Neural progenitor cell (in vitro differentiated cells): ENCODE data around the gene DNAJC30.

Experiments
- EZH2 ChIP-seq: fragments of 200-600 bp; sonication (generic); IDR thresholded peaks from 2 replicates; pipeline ENCODE4 v1.6.1; 2017; ENCODE audit warnings: antibody characterized with exemption, mild to moderate bottlenecking, moderate library complexity
- EZH2phosphoT487 ChIP-seq: fragments of 200-600 bp; sonication (generic); IDR thresholded peaks from 2 replicates; pipeline ENCODE4 v1.6.1; 2017; ENCODE audit warnings: antibody characterized with exemption
- TF ChIP-seq, protein P1 (sequence below): fragments of 200-600 bp; sonication (generic); IDR thresholded peaks from 2 replicates; pipeline ENCODE4 v1.5.1; 2017; ENCODE audit warnings: antibody characterized with exemption, mild to moderate bottlenecking

DNA sequence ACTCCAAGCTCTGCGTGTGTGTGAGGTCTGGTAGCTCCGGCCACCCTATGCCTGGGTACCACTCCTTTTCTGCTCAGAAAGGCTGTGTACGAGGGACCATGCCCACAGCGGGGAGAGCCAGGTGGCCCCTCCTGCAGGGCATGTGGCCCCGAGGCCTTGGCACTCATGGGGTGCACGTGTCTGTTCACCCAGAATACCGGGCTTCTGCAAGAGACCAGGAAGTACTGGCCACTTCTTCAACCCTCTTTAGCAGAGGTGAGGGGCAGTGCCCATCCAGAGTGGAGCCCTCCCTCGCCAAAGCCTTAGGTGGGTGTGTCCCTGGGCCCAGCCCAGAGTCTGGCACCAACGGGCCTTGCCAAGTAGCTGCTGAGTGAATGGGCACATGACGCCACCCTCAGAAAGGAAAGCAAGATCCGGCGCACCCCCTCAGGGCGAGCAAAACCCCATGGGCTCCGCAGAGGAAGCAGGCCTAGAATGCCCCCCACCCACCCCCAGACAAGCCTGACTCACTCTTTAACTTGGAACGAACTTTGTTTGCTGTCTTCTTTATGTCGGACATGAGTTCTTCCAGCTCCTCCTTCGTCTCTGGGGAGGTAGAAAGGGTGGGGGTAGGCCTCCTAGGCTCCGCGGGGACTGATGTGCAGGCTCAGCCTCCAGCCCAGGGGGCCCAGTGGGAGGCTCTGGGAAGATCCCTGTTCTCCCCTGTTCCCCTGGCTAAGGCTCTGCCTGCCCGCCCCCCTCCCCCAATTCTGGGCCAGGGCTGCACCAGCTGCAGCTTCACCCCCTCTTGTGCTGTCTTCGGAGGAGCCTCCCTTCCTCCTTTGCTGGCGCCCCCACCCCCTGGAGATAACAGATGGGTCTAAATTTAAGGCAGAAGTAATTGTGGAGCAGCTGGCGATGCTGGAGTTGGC, 21.6 kb upstream of the DNAJC30 start:
- TF ChIP-seq, protein P1, sequence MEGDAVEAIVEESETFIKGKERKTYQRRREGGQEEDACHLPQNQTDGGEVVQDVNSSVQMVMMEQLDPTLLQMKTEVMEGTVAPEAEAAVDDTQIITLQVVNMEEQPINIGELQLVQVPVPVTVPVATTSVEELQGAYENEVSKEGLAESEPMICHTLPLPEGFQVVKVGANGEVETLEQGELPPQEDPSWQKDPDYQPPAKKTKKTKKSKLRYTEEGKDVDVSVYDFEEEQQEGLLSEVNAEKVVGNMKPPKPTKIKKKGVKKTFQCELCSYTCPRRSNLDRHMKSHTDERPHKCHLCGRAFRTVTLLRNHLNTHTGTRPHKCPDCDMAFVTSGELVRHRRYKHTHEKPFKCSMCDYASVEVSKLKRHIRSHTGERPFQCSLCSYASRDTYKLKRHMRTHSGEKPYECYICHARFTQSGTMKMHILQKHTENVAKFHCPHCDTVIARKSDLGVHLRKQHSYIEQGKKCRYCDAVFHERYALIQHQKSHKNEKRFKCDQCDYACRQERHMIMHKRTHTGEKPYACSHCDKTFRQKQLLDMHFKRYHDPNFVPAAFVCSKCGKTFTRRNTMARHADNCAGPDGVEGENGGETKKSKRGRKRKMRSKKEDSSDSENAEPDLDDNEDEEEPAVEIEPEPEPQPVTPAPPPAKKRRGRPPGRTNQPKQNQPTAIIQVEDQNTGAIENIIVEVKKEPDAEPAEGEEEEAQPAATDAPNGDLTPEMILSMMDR, result no peak
- TF ChIP-seq EZH2phosphoT487 (no peak), EZH2 (no peak)
